ENCODE results near the gene TBC1D1. TPM values are rescaled to one million over a fixed set of nuclear protein-coding genes. Genes with fewer than 3 reads are reported as not detected.

Gene TBC1D1
- total and polyA plus RNA-seq, 8 donors = 53.3 to 78.9 (median 71.1) TPM

DNA sequence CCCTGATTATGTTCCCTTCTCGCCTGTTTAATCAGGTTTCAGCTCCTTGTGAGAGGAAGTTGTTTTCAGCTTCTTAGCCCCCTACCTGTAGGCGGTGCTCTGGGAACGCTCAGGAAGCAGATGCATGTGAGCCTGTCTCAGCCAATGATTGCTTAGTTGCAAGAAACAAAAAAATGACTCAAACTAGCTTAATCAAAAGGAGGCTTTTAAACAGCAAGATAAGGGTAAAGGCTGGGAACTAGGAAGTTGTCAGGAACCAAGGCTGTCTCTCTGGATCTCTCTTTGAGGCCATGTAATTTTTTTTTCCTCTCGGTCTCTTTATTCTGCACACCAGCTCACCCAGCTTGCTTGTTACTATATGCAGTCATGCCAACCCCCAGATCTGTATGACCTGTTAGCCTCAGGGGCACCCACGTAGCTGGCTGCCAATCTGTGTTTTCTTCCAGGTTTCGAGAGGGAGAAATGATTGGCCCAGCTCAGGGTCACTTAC lies 178.4 kb downstream of the TBC1D1 start:
- TF ChIP-seq, protein P1, sequence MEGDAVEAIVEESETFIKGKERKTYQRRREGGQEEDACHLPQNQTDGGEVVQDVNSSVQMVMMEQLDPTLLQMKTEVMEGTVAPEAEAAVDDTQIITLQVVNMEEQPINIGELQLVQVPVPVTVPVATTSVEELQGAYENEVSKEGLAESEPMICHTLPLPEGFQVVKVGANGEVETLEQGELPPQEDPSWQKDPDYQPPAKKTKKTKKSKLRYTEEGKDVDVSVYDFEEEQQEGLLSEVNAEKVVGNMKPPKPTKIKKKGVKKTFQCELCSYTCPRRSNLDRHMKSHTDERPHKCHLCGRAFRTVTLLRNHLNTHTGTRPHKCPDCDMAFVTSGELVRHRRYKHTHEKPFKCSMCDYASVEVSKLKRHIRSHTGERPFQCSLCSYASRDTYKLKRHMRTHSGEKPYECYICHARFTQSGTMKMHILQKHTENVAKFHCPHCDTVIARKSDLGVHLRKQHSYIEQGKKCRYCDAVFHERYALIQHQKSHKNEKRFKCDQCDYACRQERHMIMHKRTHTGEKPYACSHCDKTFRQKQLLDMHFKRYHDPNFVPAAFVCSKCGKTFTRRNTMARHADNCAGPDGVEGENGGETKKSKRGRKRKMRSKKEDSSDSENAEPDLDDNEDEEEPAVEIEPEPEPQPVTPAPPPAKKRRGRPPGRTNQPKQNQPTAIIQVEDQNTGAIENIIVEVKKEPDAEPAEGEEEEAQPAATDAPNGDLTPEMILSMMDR (IDR thresholded peaks at IDR 0.05) = peak in 1 of 2 donors; percentile 31
- Histone ChIP-seq H3K27ac (no peak overlapping the region), H3K36me3 (peaks cover 0 to 28% of the 10 kb centered on the region in 2 donors), H3K9me3 (no peaks in the 10 kb centered on the region), H3K4me1 (peaks cover 0 to 45% of the 10 kb centered on the region in 2 donors), H3K4me3 (no peak overlapping the region), H3K27me3 (no peaks in the 10 kb centered on the region)
- intact Hi-C loops (cut with DNase I) = loop anchor here in 1 of 2 donors (10.0 kb wide), 2 partner anchors 95 to 255 kb away; no protein-coding TSS in a partner anchor
- DNase-seq (peak in 2 of 4 donors; percentile 58 to 67), ATAC-seq (peak; percentile 90)

DNA sequence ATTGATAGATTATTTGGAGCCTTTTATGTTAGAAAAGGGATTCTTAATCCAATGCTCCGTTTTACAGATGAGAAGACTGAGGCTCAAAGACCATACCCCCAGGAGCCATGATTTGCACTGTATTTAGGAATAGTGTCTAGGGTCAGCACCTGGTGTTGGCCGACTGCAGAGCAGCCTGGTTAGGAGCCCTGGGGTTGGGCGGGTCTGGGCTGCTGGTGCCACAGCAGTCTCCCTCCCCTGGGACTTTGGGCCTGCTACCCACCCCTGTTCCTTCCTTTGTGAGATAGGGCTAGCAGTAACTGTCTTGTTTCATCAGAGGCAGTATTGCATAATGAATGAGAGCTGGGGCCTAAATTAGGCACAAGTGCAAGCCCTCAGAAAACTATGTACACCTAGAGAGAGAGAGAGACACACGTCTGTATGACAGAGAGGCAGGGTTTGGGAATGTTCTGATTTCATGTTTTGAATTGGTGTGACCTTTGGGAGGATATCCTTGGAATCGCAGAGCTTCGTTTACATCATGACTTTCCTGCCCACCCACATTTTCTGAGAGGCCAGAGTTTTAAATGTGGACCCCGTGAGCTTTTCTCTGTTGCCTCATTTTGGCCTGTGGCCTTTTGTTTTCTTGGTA lies 181.0 kb downstream of the TBC1D1 start:
- ATAC-seq (peak; percentile 40), DNase-seq (no peak)
- Histone ChIP-seq H3K27ac (peak overlapping the region in 1 of 2 donors; percentile 33), H3K27me3 (no peaks in the 10 kb centered on the region), H3K9me3 (no peaks in the 10 kb centered on the region), H3K4me1 (peaks cover 0 to 70% of the 10 kb centered on the region in 2 donors), H3K4me3 (no peak overlapping the region), H3K36me3 (peaks cover 0 to 19% of the 10 kb centered on the region in 2 donors)
- intact Hi-C loops (cut with DNase I) = no loop called here
- TF ChIP-seq, protein P1 (IDR thresholded peaks at IDR 0.05) = no peak

DNA sequence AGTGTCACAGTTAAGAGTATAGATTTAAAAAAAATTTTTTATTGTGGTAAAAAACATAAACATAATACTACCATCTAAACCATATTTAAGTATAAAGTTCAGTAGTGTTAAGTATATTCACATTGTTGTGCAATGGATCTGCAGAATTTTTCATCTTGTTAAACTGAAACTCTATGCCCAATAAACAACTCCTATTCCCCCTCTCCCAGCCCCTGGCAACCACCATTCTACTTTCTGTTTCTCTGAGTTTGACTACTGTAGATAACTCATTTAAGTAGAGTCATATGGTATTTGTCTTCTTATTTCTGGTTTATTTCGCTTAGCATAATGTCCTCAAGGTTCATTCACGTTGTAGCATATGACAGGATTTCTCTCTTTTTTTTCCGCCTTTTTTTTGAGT lies 181.7 kb downstream of the TBC1D1 start:
- H3K36me3 ChIP-seq = peaks cover 0 to 14% of the 10 kb centered on the region in 2 donors
- no peaks in the 10 kb centered on the region for H3K9me3 ChIP-seq
- no peaks in the 10 kb centered on the region for H3K27me3 ChIP-seq
- no peak overlapping the region for H3K4me3 ChIP-seq
- intact Hi-C loops (cut with DNase I) = no loop called here
- TF ChIP-seq, protein P1 (IDR thresholded peaks at IDR 0.05) = no peak
- H3K4me1 ChIP-seq = peaks cover 0 to 75% of the 10 kb centered on the region in 2 donors
- peak overlapping the region in 1 of 2 donors; percentile 33 for H3K27ac ChIP-seq
- DNase-seq = no peak
- ATAC-seq = no peak

DNA sequence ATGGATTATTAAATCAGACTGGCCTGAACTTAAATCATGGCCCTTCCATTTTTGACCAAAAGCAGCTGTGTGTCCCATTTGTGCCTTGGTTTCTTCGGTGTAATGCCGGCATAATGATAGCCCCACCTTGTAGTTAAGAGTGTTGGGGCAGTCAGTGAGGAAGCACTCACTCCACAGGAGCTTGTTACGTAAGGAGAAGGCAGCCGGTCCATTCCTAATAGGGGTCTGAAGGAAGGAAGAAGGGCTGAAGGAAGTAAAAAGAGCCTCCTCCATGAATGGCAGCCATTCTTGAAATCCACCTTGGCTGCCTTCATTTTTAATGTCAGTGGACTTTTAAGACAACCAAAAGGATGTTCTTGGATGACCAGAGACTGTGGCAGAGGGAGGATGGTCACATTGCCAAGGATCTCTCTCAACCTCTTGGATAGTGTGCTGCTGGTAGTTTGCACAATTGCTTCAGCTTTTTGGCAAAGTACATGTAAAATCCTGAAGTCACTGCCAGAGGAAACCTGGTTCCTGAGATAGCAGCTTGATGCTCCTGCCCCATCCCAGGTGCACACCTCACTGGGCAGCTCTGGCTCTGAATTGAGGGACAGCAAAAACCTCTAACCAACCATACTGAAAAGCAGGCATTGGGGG lies 182.8 kb downstream of the TBC1D1 start:
- ATAC-seq (no peak), DNase-seq (no peak)
- H3K36me3 ChIP-seq = peaks cover 0 to 5% of the 10 kb centered on the region in 2 donors
- H3K27me3 ChIP-seq = no peaks in the 10 kb centered on the region
- peaks cover 0 to 87% of the 10 kb centered on the region in 2 donors for H3K4me1 ChIP-seq
- intact Hi-C loops (cut with DNase I) = no loop called here
- TF ChIP-seq, protein P1 (IDR thresholded peaks at IDR 0.05) = no peak
- H3K9me3 ChIP-seq = no peaks in the 10 kb centered on the region
- H3K27ac ChIP-seq = peak overlapping the region in 1 of 2 donors; percentile 85
- H3K4me3 ChIP-seq = no peak overlapping the region

Data from left lung (tissue), 10 donors.